Frontal cortex (tissue), 4 donors: ENCODE results near the gene FBXW11. TPM values are rescaled to one million over a fixed set of nuclear protein-coding genes. Genes with fewer than 3 reads are reported as not detected.

Experiments used
- DNase-seq, 2 donors: peaks; one replicate each; pipeline ENCODE4 v3.0.0; 2012; ENCODE audit warnings: low spot score in 2 of 2
- FAIRE-seq: peaks from 2 replicates; lab custom pipeline; 2012; peaks lifted over from hg19 to GRCh38; lab: Jason Lieb, UNC
- total RNA-seq: library from RNA; depleted of rRNA; stranded (reverse); fragments of >200 nt; gene quantifications from one replicate; pipeline ENCODE4 v1.2.3, GENCODE V29; 2014
- donor health status: control.
- donor health status: control.
- donor health status: control.

The FBXW11 gene
- total RNA-seq, 1 donor from 2014 or later = 159 TPM

GRCh38 chr5:171851251-171851650, 155.2 kb downstream of the FBXW11 start:
- no peak for DNase-seq
- no peak for FAIRE-seq

GRCh38 chr5:171850324-171850947, 156.0 kb downstream of the FBXW11 start:
- DNase-seq = no peak
- FAIRE-seq = no peak

- no peak for DNase-seq
- FAIRE-seq = no peak
Observed at GRCh38 chr5:171849585-171850323, 156.7 kb downstream of the FBXW11 start.

- DNase-seq = no peak
- no peak for FAIRE-seq
Observed at GRCh38 chr5:171848911-171849520, 157.4 kb downstream of the FBXW11 start.

GRCh38 chr5:171848486-171848885, 158.0 kb downstream of the FBXW11 start:
- FAIRE-seq (no peak), DNase-seq (no peak)

- DNase-seq = no peak
Observed at GRCh38 chr5:171848006-171848405, 158.4 kb downstream of the FBXW11 start.

GRCh38 chr5:171847026-171847425, 159.4 kb downstream of the FBXW11 start:
- DNase-seq (no peak), FAIRE-seq (no peak)

More at GRCh38 chr5:171848006-171848405, 158.4 kb downstream of the FBXW11 start:
- no peak for FAIRE-seq

- DNase-seq (no peak), FAIRE-seq (no peak)
Observed at GRCh38 chr5:171846323-171846722, 160.1 kb downstream of the FBXW11 start.

GRCh38 chr5:171845857-171846256, 160.6 kb downstream of the FBXW11 start:
- FAIRE-seq = no peak
- DNase-seq = no peak

GRCh38 chr5:171845040-171845630, 161.3 kb downstream of the FBXW11 start:
- no peak for FAIRE-seq
- no peak for DNase-seq

GRCh38 chr5:171842777-171843328, 163.6 kb downstream of the FBXW11 start:
- FAIRE-seq (no peak), DNase-seq (no peak)

- no peak for DNase-seq
- FAIRE-seq = no peak
Observed at GRCh38 chr5:171841984-171842776, 164.3 kb downstream of the FBXW11 start.

- FAIRE-seq (no peak), DNase-seq (no peak)
Observed at GRCh38 chr5:171840711-171841522, 165.5 kb downstream of the FBXW11 start.

GRCh38 chr5:171840066-171840465, 166.4 kb downstream of the FBXW11 start:
- DNase-seq (no peak), FAIRE-seq (no peak)

- no peak for FAIRE-seq
- no peak for DNase-seq
Observed at GRCh38 chr5:171839112-171839511, 167.3 kb downstream of the FBXW11 start.

- FAIRE-seq = no peak
- DNase-seq = no peak
Observed at GRCh38 chr5:171838066-171838465, 168.4 kb downstream of the FBXW11 start.

GRCh38 chr5:171837522-171837921, 168.9 kb downstream of the FBXW11 start:
- no peak for FAIRE-seq
- no peak for DNase-seq

GRCh38 chr5:171835066-171835465, 171.4 kb downstream of the FBXW11 start:
- DNase-seq = no peak
- no peak for FAIRE-seq

GRCh38 chr5:171834461-171834860, 172.0 kb downstream of the FBXW11 start:
- no peak for FAIRE-seq
- DNase-seq = no peak
